Neuronal stem cell (in vitro differentiated cells): ENCODE measurements around the gene NOL6.
A peak's percentile ranks its signal among the peaks of the same experiment; 100 is the strongest.

Source experiments
- DNase-seq: peaks from one replicate; pipeline ENCODE4 v3.0.0-alpha.2; 2013; ENCODE audit warnings: low spot score
- H2AFZ ChIP-seq: one replicate; pipeline ENCODE4 v1.6.1; 2013; ENCODE audit warnings: mild to moderate bottlenecking, low read length, inconsistent platforms
- H2AK5ac ChIP-seq: 2 replicates; pipeline ENCODE4 v1.6.1; 2013; ENCODE audit warnings: low read depth, mild to moderate bottlenecking, inconsistent platforms, low read length, moderate library complexity, mixed read lengths
- H2BK120ac ChIP-seq: 2 replicates; pipeline ENCODE4 v1.6.1; 2013; ENCODE audit warnings: low read depth, mild to moderate bottlenecking, inconsistent platforms, low read length, moderate library complexity, mixed read lengths
- H2BK12ac ChIP-seq: one replicate; pipeline ENCODE4 v1.6.1; 2013; ENCODE audit warnings: low read length, inconsistent platforms
- H2BK15ac ChIP-seq: 2 replicates; pipeline ENCODE4 v1.6.1; 2013; ENCODE audit warnings: mild to moderate bottlenecking, low read length, inconsistent platforms, mixed read lengths
- H2BK5ac ChIP-seq: one replicate; pipeline ENCODE4 v1.6.1; 2013; ENCODE audit warnings: inconsistent platforms, mild to moderate bottlenecking, low read length, moderate library complexity
- H3K14ac ChIP-seq: one replicate; pipeline ENCODE4 v1.6.1; 2013; ENCODE audit warnings: low read length, inconsistent platforms
- H3K18ac ChIP-seq: 2 replicates; pipeline ENCODE4 v1.6.1; 2013; ENCODE audit warnings: low read length, inconsistent platforms
- H3K23ac ChIP-seq: 2 replicates; pipeline ENCODE4 v1.6.1; 2013; ENCODE audit warnings: low read depth, mild to moderate bottlenecking, mixed read lengths, low read length, inconsistent platforms; ENCODE audit not compliant: poor library complexity
- H3K27ac ChIP-seq: replicated peaks from 3 replicates; pipeline ENCODE4 v1.5.1; 2013; ENCODE audit warnings: low read length, inconsistent platforms
- H3K27me3 ChIP-seq, 3 experiments: 2 replicates each; pipeline ENCODE4 v1.6.1; 2013; ENCODE audit warnings: low read length in 3 of 3, mild to moderate bottlenecking in 2 of 3, inconsistent platforms in 1 of 3, low read depth in 1 of 3, mixed read lengths in 1 of 3, moderate library complexity in 1 of 3; ENCODE audit not compliant: control insufficient read depth in 3 of 3, insufficient read depth in 3 of 3
- H3K36me3 ChIP-seq, 2 donors: replicated peaks in 1 of 2; 2 replicates each; pipeline ENCODE4 v1.6.1; 2013; ENCODE audit warnings: low read length in 2 of 2; ENCODE audit not compliant: control insufficient read depth in 2 of 2, insufficient read depth in 2 of 2
- H3K4ac ChIP-seq: 2 replicates; pipeline ENCODE4 v1.6.1; 2013; ENCODE audit warnings: inconsistent platforms, mild to moderate bottlenecking, low read length, moderate library complexity
- H3K4me1 ChIP-seq, 2 donors: 1 replicate in 1 of 2; 2 replicates in 1 of 2; pipeline ENCODE4 v1.6.1; 2013; ENCODE audit warnings: low read length in 2 of 2, low read depth in 1 of 2; ENCODE audit not compliant: control insufficient read depth in 2 of 2, insufficient read depth in 1 of 2
- H3K4me2 ChIP-seq: one replicate; pipeline ENCODE4 v1.6.1; 2013; ENCODE audit warnings: mild to moderate bottlenecking, low read length, inconsistent platforms; ENCODE audit not compliant: insufficient read depth, poor library complexity, severe bottlenecking
- H3K4me3 ChIP-seq, 2 donors: 2 replicates each; pipeline ENCODE4 v1.5.1; 2013; ENCODE audit warnings: low read length in 2 of 2, mild to moderate bottlenecking in 2 of 2, inconsistent platforms in 1 of 2, moderate library complexity in 1 of 2
- H3K79me1 ChIP-seq: one replicate; pipeline ENCODE4 v1.6.1; 2013; ENCODE audit warnings: low read depth, mild to moderate bottlenecking, inconsistent platforms, low read length, moderate library complexity
- H3K9ac ChIP-seq: one replicate; pipeline ENCODE4 v1.6.1; 2013; ENCODE audit warnings: mild to moderate bottlenecking, low read depth, low read length, inconsistent platforms; ENCODE audit not compliant: poor library complexity
- H3K9me3 ChIP-seq, 2 donors: replicated peaks in 1 of 2; 2 replicates each; pipeline versions ENCODE3 to v1.6.1; 2013; ENCODE audit warnings: low read length in 2 of 2, mild to moderate bottlenecking in 2 of 2, inconsistent platforms in 1 of 2, low read depth in 1 of 2, mixed read lengths in 1 of 2, moderate library complexity in 1 of 2; ENCODE audit not compliant: control insufficient read depth in 2 of 2, insufficient read depth in 1 of 2
- H4K8ac ChIP-seq: one replicate; pipeline ENCODE4 v1.6.1; 2013; ENCODE audit warnings: low read depth, mild to moderate bottlenecking, inconsistent platforms, low read length, moderate library complexity
- H4K91ac ChIP-seq: one replicate; pipeline ENCODE4 v1.6.1; 2013; ENCODE audit warnings: low read length, low read depth, mild to moderate bottlenecking, inconsistent platforms; ENCODE audit not compliant: poor library complexity
- WGBS, 2 donors: extraction: QIAGEN DNeasy Blood & Tissue Kit; methylation state at CpG; one replicate each; pipeline ENCODE4 v1.1.7; 2013; ENCODE audit warnings: missing lambda C conversion rate in 2 of 2, mixed read lengths in 1 of 2; ENCODE audit not compliant: insufficient read length in 2 of 2, insufficient replicate concordance in 1 of 2; ENCODE audit errors: extremely low coverage in 2 of 2; 5-methylcytosine and 5-hydroxymethylcytosine counted together

NOL6 gene

GRCh38 chr9:33453286-33453860 is 20.4 kb downstream of the NOL6 start:
- no peak for DNase-seq
- H3K4me3 ChIP-seq, result no peak overlapping the region
- H3K14ac ChIP-seq, result no peak overlapping the region
- no peak overlapping the region for H3K4ac ChIP-seq
- H2AK5ac ChIP-seq, result peak overlapping the region; percentile 29
- peak overlapping the region; percentile 22 for H2BK15ac ChIP-seq
- no peaks in the 10 kb centered on the region for H3K9me3 ChIP-seq
- no peak overlapping the region for H3K9ac ChIP-seq
- H3K4me1 ChIP-seq, result peaks cover 0 to 9% of the 10 kb centered on the region in 2 donors
- no peak overlapping the region for H4K91ac ChIP-seq
- H2BK12ac ChIP-seq, result no peak overlapping the region
- H2BK120ac ChIP-seq, result no peak overlapping the region
- H3K27ac ChIP-seq, result no peak overlapping the region
- H3K4me2 ChIP-seq, result no peak overlapping the region
- no peak overlapping the region for H2BK5ac ChIP-seq
- peaks cover 0 to 3% (median 0%) of the 10 kb centered on the region in 3 experiments for H3K27me3 ChIP-seq
- H3K79me1 ChIP-seq, result no peaks in the 10 kb centered on the region
- no peaks in the 10 kb centered on the region for H3K36me3 ChIP-seq
- no CpG with 5 or more reads among the region's 3 CpGs for WGBS, 2 donors
- no peak overlapping the region for H3K18ac ChIP-seq
- H4K8ac ChIP-seq, result peak overlapping the region; percentile 90
- H2AFZ ChIP-seq, result peak overlapping the region; percentile 88
- no peak overlapping the region for H3K23ac ChIP-seq

- DNase-seq, result peak; percentile 73
- Histone ChIP-seq H3K9me3 (peaks cover 0 to 2% of the 10 kb centered on the region in 2 donors), H3K14ac (no peak overlapping the region), H3K27ac (no peak overlapping the region), H2AFZ (peak overlapping the region; percentile 88), H2AK5ac (peak overlapping the region; percentile 29), H3K27me3 (peaks cover 0 to 8% (median 5%) of the 10 kb centered on the region in 3 experiments), H3K4me1 (peaks cover 3 to 11% of the 10 kb centered on the region in 2 donors), H2BK12ac (no peak overlapping the region), H3K4me2 (no peak overlapping the region), H2BK15ac (peak overlapping the region; percentile 22), H3K79me1 (no peaks in the 10 kb centered on the region), H2BK5ac (no peak overlapping the region), H4K8ac (peak overlapping the region; percentile 90), H3K9ac (no peak overlapping the region), H3K36me3 (no peaks in the 10 kb centered on the region), H4K91ac (no peak overlapping the region), H3K4me3 (no peak overlapping the region), H3K18ac (peak overlapping the region; percentile 50), H3K4ac (no peak overlapping the region), H2BK120ac (no peak overlapping the region), H3K23ac (no peak overlapping the region)
- no CpG with 5 or more reads among the region's 7 CpGs for WGBS, 2 donors
These were observed 20.9 kb downstream of the NOL6 start for GRCh38 chr9:33452828-33453271.

- Histone ChIP-seq H3K36me3 (no peaks in the 10 kb centered on the region), H4K8ac (no peak overlapping the region), H4K91ac (no peak overlapping the region), H3K79me1 (no peaks in the 10 kb centered on the region), H3K4me1 (peaks cover 10 to 25% of the 10 kb centered on the region in 2 donors), H2BK5ac (no peak overlapping the region), H3K18ac (no peak overlapping the region), H3K9me3 (peaks cover 0 to 2% of the 10 kb centered on the region in 2 donors), H2AFZ (no peak overlapping the region), H3K23ac (no peak overlapping the region), H2BK120ac (no peak overlapping the region), H3K4me3 (no peak overlapping the region), H2BK15ac (peak overlapping the region; percentile 5), H3K4me2 (no peak overlapping the region), H2AK5ac (no peak overlapping the region), H3K27me3 (peaks cover 0 to 24% (median 21%) of the 10 kb centered on the region in 3 experiments), H3K4ac (no peak overlapping the region), H3K27ac (no peak overlapping the region), H3K14ac (no peak overlapping the region), H3K9ac (no peak overlapping the region), H2BK12ac (no peak overlapping the region)
- no peak for DNase-seq
- WGBS, 2 donors, result no CpG with 5 or more reads among the region's 4 CpGs
These were observed 23.0 kb downstream of the NOL6 start for GRCh38 chr9:33450621-33451146.

GRCh38 chr9:33449715-33450114 is 24.0 kb downstream of the NOL6 start:
- H3K36me3 ChIP-seq, result no peaks in the 10 kb centered on the region
- no peak overlapping the region for H2BK5ac ChIP-seq
- no peak overlapping the region for H2BK12ac ChIP-seq
- H4K8ac ChIP-seq, result no peak overlapping the region
- no peak overlapping the region for H2AFZ ChIP-seq
- no peak overlapping the region for H3K18ac ChIP-seq
- no peak overlapping the region for H2BK15ac ChIP-seq
- no peak overlapping the region for H3K27ac ChIP-seq
- peaks cover 0 to 33% (median 21%) of the 10 kb centered on the region in 3 experiments for H3K27me3 ChIP-seq
- no peak overlapping the region for H4K91ac ChIP-seq
- H3K4ac ChIP-seq, result no peak overlapping the region
- no peaks in the 10 kb centered on the region for H3K79me1 ChIP-seq
- H3K14ac ChIP-seq, result no peak overlapping the region
- no peak overlapping the region for H3K23ac ChIP-seq
- H2AK5ac ChIP-seq, result no peak overlapping the region
- no peak overlapping the region for H3K9ac ChIP-seq
- H3K9me3 ChIP-seq, result peaks cover 0 to 2% of the 10 kb centered on the region in 2 donors
- H2BK120ac ChIP-seq, result no peak overlapping the region
- H3K4me1 ChIP-seq, result peaks cover 10 to 27% of the 10 kb centered on the region in 2 donors
- H3K4me3 ChIP-seq, result no peak overlapping the region
- WGBS, 2 donors, result no CpG with 5 or more reads among the region's 5 CpGs
- DNase-seq, result no peak
- no peak overlapping the region for H3K4me2 ChIP-seq
